Left lobe of liver (tissue), 2 donors: ENCODE measurements around the gene FRMD1. TPM values are rescaled to one million over a fixed set of nuclear protein-coding genes. Genes with fewer than 3 reads are reported as not detected.
A peak's percentile ranks its signal among the peaks of the same experiment; 100 is the strongest.

Source experiments
- ATAC-seq: fragments of 200-7000 bp; cut with Tn5 transposase; one replicate; pipeline ENCODE4 v1.9.1; 2020; ENCODE audit warnings: mild to moderate bottlenecking, moderate library complexity
- DNase-seq: peaks from one replicate; pipeline ENCODE4 v3.0.0-alpha.2; 2020; ENCODE audit warnings: low spot score
- total RNA-seq: library from RNA; stranded (reverse); gene quantifications from one replicate; pipeline ENCODE4 v1.2.1, GENCODE V29; 2021
- donor health status: DM: no; HTN: no; CAD: no; lungs with moderate emphysema.
- donor health status: DM: no; HTN: yes; CAD: no.

Gene FRMD1
- total RNA-seq, 1 donor from 2014 or later, result 0.10 TPM

- ATAC-seq, result no peak
Measured at GRCh38 chr6:168096271-168096764, 17.3 kb upstream of the FRMD1 start.

GRCh38 chr6:168095716-168096250 is 16.8 kb upstream of the FRMD1 start:
- ATAC-seq (no peak), DNase-seq (no peak)

More at GRCh38 chr6:168096271-168096764, 17.3 kb upstream of the FRMD1 start:
- no peak for DNase-seq

- ATAC-seq (no peak), DNase-seq (no peak)
Measured at GRCh38 chr6:168095171-168095691, 16.2 kb upstream of the FRMD1 start.

GRCh38 chr6:168093634-168094033 is 14.6 kb upstream of the FRMD1 start:
- DNase-seq, result no peak
- no peak for ATAC-seq

GRCh38 chr6:168093071-168093505 is 14.1 kb upstream of the FRMD1 start:
- ATAC-seq (no peak), DNase-seq (no peak)

GRCh38 chr6:168092541-168092940 is 13.5 kb upstream of the FRMD1 start:
- ATAC-seq, result no peak

GRCh38 chr6:168091381-168092264 is 12.6 kb upstream of the FRMD1 start:
- ATAC-seq (no peak), DNase-seq (no peak)

More at GRCh38 chr6:168092541-168092940, 13.5 kb upstream of the FRMD1 start:
- no peak for DNase-seq

GRCh38 chr6:168090706-168091105 is 11.7 kb upstream of the FRMD1 start:
- DNase-seq (no peak), ATAC-seq (no peak)

GRCh38 chr6:168090064-168090690 is 11.2 kb upstream of the FRMD1 start:
- no peak for DNase-seq
- ATAC-seq, result no peak

GRCh38 chr6:168089186-168090063 is 10.4 kb upstream of the FRMD1 start:
- no peak for ATAC-seq
- DNase-seq, result no peak

- ATAC-seq (peak; percentile 30), DNase-seq (no peak)
Measured at GRCh38 chr6:168088161-168089053, 9.4 kb upstream of the FRMD1 start.

- ATAC-seq (no peak), DNase-seq (no peak)
Measured at GRCh38 chr6:168087436-168088160, 8.6 kb upstream of the FRMD1 start.

GRCh38 chr6:168086616-168087015 is 7.6 kb upstream of the FRMD1 start:
- ATAC-seq (no peak), DNase-seq (no peak)

- no peak for DNase-seq
- no peak for ATAC-seq
Measured at GRCh38 chr6:168086066-168086465, 7.1 kb upstream of the FRMD1 start.

- ATAC-seq, result no peak
Measured at GRCh38 chr6:168084465-168085160, 5.6 kb upstream of the FRMD1 start.

GRCh38 chr6:168083514-168083885 is 4.5 kb upstream of the FRMD1 start:
- DNase-seq, result no peak
- ATAC-seq, result no peak

More at GRCh38 chr6:168084465-168085160, 5.6 kb upstream of the FRMD1 start:
- DNase-seq, result no peak

- DNase-seq (no peak), ATAC-seq (no peak)
Measured at GRCh38 chr6:168082860-168083513, 4.0 kb upstream of the FRMD1 start.
